Endometrial microvascular endothelial cells (primary cell): ENCODE results near the gene LINC01488. TPM values are rescaled to one million over a fixed set of nuclear protein-coding genes. Genes with fewer than 3 reads are reported as not detected.

Experiments used
- in situ Hi-C: cut with HindIII; loops from 2 replicates; pipeline ENCODE4 v1.10.0; 2017; ENCODE audit warnings: low sequenced_read_pairs, low pct_unique_long_range_greater_than_20kb; ENCODE audit errors: inconsistent ontology term
- total RNA-seq: library from RNA; depleted of rRNA; stranded (reverse); fragments of >200 nt; gene quantifications from one replicate; pipeline ENCODE4 v1.2.3, GENCODE V29; 2015; ENCODE audit errors: inconsistent ontology term

Gene LINC01488
- total RNA-seq, 1 donor from 2014 or later: not detected

- in situ Hi-C loops: no loop called here
Measured at GRCh38 chr11:69531717-69532088, 50.2 kb downstream of the LINC01488 start.

DNA sequence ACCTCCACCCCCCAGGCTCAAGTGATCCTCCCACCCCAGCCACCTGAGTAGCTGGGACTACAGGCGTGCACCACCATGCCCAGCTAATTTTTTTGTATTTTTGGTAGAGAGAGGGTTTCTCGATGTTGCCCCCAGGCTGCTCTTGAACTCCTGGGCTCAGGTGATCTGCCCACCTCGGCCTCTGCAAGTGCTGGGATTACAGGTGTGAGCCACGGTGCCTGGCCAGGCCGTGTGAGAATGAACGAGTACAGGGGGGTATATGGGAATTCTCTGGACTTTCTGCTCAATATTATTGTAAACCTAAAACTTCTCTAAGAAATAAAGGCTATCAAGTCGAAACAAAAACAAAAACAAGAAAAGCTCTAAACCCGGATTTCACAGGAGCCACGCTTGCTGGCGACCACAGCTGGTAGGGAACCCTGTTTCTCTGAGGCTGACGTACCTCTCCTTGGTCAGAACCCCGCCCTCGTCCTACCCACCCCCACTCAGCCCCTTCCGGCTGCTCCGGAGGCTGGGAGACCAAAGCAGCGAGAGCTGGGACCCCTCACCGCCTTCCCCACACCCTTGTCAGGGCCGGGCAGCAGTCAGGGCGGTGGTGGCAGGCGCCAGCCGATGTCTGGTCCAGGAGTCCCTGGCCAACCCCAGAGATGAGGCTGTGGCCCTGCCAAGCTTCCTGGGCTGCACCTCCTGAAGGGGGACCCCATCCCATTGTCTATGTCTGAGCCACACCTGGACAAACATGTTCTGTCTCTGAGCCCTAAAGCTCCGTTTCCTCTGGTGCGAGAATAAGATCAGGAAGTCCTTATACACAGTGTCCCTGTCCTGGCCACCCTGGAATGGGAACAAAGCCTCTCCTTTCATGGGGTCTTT lies 52.1 kb downstream of the LINC01488 start:
- in situ Hi-C loops: no loop called here

GRCh38 chr11:69534166-69534530 lies 52.7 kb downstream of the LINC01488 start:
- in situ Hi-C loops: no loop called here

- in situ Hi-C loops: no loop called here
Measured at GRCh38 chr11:69535908-69536307, 54.4 kb downstream of the LINC01488 start.

- in situ Hi-C loops: no loop called here
Measured at GRCh38 chr11:69536406-69536805, 54.9 kb downstream of the LINC01488 start.

GRCh38 chr11:69537126-69537525 lies 55.7 kb downstream of the LINC01488 start:
- in situ Hi-C loops: no loop called here

DNA sequence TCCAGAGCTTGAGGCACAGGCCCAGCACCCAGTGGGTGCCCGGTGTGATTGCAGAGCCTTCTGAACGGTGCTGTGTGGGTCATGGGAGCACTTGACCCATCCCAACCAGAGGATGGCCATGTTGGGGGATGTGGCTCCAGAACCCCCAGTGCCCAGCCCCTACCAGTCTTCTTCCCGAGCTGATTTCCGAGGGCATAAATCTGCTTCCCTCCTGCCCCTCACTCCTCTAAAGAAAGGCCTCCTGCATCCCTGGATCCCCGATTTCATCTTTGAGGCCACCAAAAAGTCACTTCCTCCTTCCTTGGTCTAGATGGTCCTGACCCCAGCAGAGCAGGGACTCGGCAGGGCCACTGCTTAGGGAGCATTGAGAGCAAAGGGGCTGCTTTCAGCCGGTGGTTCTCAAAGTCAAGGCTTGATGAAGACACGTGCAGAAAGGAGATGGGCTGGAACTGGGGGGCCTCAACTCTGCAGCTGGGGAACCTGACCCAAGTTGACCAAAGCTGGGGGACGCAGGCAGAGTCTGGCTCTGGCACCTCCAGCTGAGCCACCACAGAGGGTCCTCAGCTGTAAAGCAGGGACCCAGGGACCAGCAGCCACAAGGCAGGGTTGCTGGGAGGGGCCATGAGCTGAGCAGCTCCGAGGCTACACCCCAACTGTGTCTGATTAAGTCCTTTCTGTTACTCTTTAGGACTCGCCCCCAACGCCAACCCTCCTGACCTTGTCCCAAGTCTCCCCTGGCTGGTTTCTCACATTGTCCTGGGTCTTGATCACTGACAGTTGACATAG lies 56.6 kb downstream of the LINC01488 start:
- in situ Hi-C loops: no loop called here

DNA sequence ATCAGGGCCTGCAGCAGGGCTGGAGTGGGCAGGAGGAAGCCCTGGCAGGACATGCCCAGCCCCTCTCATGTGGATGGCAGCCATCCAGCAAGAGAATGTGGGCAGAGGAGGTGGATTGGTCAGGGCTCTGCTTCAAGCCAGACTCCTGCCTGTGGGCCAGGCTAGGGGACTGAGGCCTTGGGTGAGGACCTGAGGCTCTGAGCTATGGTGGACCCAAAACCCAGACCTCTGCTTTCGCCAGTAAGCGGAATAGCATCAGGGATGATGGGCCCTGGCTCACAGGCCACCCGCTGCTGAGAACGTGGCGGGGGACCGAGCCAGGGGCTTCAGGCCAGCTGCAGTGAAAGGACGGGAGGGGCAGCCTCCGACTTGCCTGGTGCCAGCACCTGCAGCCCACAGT lies 57.4 kb downstream of the LINC01488 start:
- in situ Hi-C loops: no loop called here

- in situ Hi-C loops: no loop called here
Measured at GRCh38 chr11:69539416-69540117, 58.1 kb downstream of the LINC01488 start.

DNA sequence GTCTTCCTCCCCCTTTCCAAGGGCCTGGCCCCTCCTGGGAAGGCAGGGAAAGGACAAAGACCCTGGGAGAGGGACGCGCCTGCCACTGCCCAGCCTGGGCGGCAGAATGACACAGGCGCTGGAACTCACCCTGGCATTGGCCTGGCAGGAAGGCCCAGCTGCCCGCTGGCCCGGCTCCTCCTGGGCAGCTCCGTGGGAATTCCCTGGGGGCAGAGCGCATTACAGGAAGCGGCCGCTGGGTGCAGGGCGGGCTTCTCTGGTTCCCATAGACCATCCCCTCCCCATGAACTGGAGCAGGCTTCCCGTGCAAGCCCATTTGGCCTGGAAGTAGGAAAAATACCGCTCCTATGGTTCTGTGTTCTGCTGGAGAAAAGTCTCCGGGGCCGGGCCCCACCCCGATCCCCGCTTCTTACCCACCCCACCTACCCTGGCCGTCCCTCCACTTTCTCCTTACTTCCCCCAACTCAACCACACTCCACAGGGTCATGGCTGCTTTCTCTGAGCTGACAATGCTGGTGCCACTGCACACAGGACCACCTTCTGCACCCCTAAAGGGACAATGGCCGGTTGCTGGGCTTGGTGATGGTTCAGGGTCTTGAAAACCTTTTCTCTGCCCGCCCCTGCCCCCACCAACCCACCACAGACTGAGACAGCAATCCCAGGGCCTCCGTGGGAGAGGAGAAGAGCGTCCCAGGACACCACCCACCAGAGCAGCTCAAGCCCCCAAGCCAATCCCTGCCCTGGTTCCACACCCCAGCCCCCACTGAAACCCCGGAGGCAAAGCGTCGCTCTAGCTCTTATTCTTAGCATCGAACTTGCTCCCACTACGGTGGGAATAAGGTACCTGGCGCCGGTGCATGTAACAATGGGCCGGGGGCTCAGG lies 58.9 kb downstream of the LINC01488 start:
- in situ Hi-C loops: no loop called here

DNA sequence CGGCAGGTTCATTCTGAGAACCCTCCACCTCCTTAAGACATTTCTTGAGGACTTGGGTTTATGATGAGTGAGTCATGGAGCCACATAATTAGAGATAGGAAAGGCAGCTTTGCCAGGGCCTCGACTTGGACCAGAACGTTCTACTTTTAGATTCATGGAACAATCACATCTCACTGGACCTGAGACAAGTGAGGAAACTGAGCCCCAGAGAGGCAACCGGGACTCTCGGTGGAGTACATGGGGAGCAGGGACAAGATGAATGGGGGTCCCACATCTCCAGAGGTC lies 59.5 kb downstream of the LINC01488 start:
- in situ Hi-C loops: no loop called here

DNA sequence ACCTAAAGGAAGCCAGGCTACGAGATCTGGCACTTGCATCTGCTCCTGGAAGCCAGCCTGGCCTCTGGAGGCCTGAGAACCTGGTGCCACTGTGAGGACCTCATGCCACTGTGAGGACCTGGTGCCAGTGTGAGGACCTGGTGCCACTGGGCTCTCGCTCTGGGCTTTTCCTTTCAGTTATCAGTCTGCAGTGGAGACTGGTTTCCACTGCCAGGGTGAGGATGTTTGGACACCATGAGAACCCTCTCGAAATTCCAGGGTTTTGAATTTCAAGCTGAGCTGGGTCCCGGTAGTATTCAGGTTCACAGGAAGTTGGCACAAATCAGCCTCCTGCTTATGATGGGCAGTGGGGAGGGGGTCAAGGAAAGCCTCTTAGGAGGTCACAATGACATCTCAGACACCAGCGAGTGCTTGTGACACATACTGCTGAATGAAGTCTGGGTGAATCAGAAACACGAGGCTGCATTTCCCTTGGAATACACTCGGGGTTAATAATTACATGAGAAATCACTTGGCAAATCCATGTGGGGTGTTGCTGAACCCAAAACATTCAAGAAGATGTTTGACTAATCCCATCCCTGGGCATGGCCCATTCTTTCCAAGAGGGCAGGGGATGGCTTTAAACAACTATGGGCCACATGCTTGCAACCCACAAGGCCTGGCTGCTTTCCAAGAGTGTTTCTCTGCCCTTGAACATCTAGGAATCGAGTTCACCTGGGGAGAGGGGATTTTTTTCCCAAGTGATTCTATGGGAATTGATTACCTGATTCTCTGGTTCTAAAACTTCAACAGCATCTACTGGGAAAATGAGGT lies 60.2 kb downstream of the LINC01488 start:
- in situ Hi-C loops: no loop called here

- in situ Hi-C loops: no loop called here
Measured at GRCh38 chr11:69542314-69543168, 61.1 kb downstream of the LINC01488 start.

Other genes with a start within 250 kb of the LINC01488 start
- gene MYEOV, start 187.5 kb upstream of the LINC01488 start, total RNA-seq: 14.6 TPM
- 339 TPM for gene CCND1, start 159.5 kb downstream of the LINC01488 start, total RNA-seq
- 18.4 TPM for gene LTO1, start 193.7 kb downstream of the LINC01488 start, total RNA-seq
- gene FGF19, start 222.4 kb downstream of the LINC01488 start, total RNA-seq: not detected